HG03460 (cell line): Measurements from ENCODE around the gene OPRD1.
"Not testable (repeated sequence)": the region's sequence is repeated elsewhere in the genome, so short reads cannot be mapped to it uniquely, and the experiment has no call there.

Experiments used
- ATAC-seq: cut with Tn5 transposase; IDR thresholded peaks from one replicate; pipeline ENCODE4 v1.9.1; 2021; ENCODE audit not compliant: unreplicated experiment

Gene OPRD1

DNA sequence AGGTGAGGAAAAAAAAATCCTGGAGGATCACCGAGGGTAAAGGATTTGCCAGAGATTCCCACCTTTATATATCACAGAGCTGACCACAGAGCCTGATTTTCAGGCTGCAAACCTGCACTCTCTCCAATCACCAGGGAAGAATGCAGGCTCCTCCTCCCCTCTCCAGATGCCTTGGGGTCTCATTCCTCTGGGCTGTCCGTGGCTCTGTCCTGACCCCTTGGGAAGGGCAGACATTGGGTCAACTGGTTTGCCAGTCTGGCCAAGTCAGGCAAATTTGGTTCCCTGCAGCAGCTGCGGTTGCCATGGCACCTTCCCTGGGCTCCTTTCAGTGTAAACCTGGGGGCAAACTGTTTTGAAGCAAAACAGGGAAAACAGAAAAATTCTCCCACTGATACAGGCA, 11.6 kb upstream of the OPRD1 start:
- ATAC-seq: no peak

DNA sequence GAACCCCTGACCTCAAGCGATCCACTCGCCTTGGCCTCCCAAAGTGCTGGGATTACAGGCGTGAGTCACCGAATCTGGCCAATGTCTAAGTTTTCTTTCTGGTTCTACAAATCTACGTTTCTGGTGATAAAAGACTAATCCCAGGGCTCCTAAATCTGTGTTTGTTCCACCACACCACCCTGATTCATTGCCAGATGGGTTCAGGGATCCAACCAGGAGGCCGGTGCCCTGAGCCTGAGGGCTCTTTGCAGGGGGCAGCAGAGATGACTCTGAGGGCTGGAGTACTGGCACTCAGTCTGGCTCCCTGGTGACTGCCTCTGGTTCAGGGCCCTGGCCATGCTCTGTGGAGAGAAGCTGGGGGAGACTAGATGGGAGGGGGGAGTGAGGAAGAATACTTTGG, 10.5 kb upstream of the OPRD1 start:
- no peak for ATAC-seq

DNA sequence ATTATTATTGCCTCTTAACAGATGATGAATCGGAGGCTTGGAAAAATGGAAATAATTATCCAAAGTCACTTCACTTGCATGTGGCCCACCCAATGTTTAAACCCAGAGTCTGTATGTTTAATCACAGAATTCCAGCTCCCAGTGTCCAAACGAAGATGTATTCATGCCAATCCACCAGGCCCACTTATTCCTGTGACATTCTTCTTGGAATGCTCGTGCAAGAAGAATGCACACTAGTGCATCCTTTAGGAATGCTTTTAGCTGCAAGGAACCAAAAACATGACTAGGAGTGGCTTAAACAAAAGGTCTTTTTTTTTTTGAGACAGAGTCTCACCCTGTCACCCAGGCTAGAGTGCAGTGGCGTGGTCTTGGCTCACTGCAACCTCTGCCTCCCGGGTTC, 8.9 kb upstream of the OPRD1 start:
- no peak for ATAC-seq

DNA sequence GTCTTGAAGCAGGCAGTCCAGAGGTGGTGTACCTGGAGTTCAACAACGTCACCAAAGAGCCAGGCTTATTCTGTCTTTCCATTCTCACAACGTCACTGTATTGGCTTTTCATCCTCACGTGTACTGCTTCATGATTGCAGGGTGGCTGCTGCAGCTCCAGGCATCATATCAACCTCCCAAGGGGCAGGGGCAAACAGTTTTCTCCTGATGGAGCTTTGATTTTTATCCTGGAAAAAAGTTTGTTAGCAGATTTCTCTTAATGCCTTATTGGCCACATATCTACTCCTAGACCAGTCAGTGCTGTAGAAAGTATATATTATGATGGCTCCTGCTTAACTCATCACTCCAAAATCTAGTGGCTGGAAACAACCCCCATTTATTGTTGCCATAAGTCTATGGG, 8.3 kb upstream of the OPRD1 start:
- ATAC-seq: no peak

DNA sequence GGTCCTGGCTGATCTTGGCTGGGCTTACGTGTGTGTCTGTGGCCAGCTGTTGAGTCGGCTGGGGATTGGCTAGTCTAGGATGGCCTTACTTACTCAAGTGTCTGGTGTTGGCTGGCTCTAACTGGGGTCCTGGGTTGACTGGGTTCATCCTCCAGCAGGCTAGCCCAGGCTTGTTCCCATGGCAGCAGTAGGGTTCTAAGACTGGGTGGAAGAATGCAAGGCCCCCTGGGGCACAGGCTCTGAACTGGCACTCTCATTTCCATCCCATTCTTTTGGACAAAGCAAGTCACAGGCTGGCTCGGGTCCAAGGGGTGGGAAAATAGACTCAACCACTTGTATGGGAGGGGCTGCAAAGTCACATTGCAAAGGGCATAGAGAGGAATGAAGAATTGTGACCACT, 7.9 kb upstream of the OPRD1 start:
- ATAC-seq: no peak

DNA sequence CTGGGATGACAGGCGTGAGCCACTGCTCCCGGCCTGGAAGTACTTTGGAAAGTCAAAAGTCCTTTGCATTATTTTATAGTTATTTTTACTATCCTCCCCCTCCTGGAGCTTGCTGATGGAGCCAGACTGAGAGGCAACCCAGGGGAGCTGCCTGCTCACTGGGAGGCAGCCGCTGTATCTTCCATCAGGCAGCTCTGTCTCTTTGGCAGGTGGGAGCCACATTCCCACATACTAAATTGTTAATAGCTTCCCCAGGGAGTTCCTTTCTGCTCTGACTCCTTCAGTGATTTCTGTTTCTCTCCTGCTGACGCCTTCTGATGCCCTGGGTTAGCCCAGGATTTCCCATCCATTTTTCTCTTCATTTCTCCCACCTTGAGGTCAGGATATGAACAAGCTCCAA, 4.9 kb upstream of the OPRD1 start:
- no peak for ATAC-seq

DNA sequence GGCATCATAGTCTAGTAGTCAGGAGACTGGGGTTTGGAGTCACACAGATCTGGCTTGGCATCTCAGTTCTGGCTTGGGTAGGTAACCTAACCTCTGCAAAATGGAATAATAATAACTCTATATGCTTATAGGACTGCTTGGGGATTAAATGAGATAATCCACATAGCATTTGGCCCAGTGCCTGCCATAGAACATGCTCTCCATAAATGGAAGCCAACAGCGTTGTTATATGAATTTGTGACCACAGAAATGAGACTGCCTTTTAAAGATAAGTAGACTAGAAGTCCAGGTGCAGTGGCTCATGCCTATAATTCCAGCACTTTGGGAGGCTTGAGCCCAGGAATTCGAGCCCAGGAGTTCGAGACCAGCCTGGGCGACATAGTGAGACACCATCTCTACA, 4.0 kb upstream of the OPRD1 start:
- ATAC-seq: no peak

DNA sequence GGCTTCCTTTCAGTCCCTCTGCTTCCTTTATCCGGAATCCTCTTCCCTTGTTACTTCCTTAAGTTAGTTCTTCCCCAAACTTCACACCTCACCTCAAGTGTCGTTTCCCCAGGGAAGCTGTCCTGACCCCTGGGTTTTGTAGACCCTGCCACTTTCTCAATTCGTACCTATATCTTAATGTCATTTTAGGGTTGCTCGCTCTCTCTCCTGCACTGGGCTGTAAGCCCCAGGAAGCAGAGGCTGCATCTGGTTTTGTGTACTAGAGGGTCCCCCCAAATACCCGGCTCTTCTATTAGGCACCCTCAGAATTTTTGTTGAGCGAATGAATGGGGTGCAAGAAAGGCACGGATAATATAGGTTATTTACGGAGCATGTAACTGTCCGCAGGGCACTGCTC, 603 bp upstream of the OPRD1 start:
- ATAC-seq: no peak

DNA sequence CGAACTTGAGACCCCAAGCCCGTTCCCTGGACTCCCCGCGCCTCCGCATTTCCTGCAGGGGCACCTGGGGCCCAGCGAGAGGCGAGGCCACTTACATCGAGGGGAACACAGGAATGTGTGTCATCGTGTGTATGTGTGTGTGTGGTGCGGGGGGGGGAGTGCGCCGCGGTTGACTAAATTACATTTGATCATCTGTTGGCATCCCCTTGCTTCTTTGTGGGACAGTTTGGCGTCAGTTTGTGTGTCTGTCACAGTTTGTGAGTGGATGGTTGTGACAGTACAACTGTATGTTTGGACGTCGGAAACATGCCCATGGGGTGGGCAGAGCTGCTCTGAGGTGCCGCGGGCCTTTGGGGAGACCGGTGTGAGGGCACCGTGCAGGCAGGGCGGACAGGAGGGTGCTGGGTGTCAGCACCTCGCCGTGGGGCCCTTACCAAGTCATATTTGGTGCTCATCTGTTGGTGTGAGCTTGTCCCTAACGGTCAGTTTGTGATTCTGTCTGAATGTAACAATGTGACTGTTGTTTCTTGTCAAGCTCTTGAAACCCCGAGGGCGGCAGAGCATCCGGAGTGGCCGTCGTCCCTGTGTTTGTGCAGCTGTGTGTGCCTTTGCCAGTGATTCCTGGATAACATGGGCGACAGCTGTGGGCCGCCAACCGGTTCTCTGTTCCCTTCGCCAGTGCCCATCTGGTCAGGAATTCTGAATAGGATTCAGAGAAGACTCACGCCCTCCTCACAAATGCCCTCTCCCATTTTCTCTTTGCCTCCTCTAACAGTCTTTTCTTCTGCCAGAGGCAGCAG, 899 bp downstream of the OPRD1 start:
- no peak for ATAC-seq

DNA sequence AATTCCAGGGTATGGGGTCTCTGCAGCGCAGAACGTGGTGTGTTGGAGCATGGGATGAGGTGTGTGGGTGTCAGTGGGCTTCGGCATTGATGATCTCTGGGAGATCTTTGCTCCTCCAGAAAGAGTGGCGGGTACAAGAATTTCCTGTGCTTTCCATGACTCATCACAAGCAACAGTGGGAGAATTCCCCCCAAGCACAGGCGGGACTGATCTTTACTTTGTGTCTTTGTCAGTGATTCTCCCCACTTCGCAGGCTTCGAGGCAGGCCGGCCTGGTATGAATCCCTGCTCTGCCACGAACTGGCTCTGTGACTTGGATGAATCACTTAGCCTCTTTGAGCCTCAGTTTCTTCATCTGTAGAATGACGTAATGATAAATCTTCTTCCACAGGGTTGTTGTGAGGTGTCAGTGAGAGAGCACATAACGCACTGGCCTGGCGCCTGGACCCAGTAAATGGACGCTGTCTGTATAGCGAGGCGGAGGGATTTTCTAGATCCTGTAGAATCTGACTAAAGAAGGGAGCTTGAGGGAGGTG, 2.0 kb downstream of the OPRD1 start:
- no peak for ATAC-seq

DNA sequence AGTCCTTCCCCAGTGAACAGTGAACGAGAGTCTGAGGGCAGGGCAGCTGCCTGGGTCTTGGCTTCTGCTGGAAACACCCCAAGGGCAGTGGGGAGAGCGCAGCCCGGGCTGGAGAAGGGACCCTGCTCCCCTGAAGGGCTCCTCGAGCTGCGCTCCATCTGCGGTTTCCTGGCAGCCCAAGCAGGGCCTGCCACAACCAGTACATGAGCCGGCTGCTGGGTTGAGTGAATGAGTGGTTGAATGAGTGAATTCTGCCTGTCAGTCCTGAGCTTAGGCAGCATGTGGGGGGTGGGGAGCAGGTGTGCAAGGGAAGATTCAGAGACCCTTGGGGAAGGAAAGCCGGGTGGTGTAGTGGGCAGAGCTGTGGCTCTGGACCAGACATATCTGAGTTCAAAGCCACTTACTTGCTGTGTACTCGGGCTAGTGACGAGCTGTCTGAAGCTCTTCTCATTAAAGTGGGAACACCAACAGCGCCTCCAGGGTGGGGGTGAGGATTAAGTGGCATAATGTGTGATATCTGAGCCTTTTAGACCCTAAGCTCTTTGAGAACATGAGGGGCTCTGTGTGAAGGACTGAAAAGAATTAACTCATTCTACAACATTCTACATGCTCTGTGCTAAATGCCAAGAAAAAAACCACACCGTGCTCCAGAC, 3.7 kb downstream of the OPRD1 start:
- ATAC-seq: no peak

DNA sequence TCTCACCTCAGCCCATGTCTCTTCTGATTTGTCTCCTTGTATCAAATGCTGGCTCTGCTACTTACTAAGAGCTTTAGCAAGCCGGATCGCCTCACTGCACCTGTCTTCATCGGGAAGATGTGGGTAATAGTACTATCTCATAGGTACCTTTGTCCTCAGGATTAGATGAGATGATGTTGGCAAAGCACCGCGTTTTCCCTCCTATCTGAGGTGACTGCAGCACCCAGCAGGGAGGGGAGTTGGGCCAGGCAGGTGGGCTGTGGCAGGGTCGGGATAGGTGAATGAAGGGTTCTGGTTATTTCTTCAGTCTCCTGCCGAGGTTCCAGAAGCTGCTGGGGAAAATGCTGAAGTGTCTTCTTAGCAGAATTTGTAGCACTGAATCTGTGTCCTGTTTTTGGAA, 5.2 kb downstream of the OPRD1 start:
- ATAC-seq: no peak

DNA sequence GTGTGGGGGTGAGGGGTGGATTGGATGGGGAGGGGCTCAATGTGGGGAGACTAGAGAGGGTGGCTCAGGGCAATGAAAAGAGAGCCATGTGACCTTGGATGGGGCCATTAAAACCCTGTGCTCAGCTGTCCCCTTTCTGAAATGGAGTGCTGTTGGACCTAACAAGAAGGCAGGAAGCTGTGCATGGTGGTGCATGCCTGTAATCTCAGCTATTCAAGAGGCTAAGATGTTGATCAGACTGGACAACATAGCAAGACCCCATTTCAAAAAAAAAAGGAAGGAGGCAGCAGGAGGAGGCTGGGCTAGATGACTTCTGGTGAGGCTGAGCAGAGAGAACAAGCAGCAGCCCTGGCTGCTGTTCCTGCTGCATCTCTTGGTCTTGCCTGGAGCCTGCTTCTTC, 7.0 kb downstream of the OPRD1 start:
- ATAC-seq: no peak

DNA sequence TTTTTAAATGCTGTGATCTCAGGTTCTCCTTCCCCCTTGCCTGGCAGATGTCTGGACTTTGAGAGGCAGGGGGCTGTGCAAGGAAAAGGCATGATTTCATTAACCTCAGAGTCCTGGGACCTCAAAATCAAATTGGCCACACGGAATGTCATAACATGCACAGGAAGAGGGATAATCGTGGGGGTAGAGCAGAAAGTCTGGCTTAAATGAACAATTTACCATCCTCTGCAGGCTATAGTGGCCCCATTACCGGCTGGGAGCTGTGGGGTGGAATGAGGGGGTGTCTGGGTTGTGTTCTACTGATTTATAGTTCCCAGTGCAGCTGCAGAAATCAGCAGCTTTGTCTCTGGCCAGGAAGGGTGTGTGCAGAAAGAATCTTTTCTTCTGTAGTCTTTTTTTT, 10.8 kb downstream of the OPRD1 start:
- no peak for ATAC-seq

DNA sequence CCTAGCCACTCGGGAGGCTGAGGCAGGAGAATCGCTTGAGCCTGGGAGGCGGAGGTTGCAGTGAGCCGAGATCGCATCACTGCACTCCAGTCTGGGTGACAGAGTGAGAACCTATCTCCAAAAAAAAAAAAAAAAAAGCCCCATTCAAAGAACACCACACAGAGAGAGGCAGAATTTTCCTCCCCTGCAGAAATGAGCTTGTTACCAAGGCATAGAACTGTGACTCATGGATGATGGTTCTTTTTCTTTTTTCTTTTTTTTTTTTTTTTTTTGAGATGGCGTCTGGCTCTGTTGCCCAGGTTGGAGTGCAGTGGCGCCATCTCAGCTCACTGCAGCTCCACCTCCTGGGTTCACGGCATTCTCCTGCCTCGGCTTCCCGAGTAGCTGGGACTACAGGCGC, 12.1 kb downstream of the OPRD1 start:
- ATAC-seq: not testable (repeated sequence)

DNA sequence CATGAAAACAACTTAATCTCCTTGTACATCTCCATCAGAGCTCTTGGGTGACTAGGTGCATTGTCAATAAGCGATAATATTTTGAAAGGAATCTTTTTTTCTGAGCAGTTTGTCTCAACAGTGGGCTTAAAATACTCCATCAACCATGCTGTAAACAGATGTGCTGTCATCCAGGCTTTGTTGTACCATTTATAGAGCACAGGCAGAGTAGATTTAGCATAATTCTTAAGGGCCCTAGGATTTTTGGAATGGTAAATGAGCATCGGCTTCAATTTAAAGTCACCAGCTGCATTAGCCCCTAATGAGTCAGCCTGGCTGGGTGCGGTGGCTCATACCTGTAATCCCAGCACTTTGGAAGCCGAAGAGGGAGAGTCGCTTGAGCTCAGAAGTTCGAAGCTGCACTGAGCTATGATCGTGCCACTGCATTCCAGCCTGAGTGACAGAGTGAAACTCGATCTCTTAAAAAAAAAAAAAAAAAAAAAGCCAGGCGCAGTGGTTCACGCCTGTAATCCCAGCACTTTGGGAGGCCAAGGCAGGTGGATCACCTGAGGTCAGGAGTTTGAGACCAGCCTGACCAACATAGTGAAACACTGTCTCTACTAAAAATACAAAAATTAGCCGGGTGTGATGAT, 16.4 kb downstream of the OPRD1 start:
- not testable (repeated sequence) for ATAC-seq

DNA sequence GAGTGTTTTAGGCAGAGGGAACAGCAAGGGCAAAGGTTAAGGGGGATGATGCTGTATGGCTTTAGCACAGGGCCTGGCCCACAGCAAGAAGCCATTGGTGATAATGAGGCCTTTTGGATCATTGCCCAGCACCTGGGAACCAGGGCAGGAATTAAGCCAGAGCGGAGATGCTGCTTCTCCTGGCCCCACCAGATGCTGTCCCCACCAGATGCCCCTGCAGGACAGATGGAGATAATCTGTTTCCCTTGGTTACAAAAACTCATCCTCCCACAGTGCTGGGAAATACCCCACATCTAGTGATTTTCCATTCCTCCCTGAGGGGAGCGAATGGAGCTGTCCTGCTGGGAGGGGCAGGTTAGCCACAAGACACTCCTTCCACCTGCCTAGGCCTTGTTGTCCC, 18.8 kb downstream of the OPRD1 start:
- ATAC-seq: no peak

DNA sequence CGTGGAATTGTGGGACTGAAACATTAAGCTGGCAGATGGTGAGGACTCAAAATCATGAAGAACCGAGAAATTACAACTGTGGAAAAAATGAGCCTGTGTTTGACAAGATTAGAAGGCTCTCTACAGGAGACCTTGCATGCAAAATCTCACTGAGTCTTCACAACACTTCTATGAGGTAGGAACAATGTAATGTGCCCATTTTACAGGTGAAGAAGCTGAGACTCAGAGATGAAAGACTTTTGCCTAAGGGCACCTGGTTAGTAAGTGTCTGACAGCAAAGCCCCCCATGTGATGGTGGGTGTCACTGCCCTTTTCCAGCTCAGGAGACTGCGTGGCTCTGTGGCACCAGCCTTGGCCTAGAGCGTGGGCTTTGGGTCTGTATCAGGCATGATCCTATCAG, 21.0 kb downstream of the OPRD1 start:
- ATAC-seq: no peak

DNA sequence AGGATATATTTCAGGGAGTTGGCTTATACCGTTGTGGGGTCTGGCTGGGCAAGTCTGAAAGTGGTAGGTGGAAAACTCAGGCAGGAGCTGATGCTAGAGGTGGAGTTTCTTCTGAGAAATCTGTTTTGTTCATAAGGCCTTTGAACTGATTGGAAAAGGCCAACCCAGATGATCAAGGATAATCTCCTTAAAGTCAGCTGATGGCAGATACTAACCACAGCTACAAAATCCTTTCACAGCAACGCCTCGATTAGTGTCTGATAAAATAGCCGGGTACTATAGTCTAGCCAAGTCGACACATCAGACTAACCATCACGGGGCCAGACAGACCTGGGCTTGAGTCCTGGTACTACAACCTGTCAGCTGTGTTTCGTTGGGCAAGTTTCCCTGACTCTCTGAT, 21.4 kb downstream of the OPRD1 start:
- no peak for ATAC-seq

DNA sequence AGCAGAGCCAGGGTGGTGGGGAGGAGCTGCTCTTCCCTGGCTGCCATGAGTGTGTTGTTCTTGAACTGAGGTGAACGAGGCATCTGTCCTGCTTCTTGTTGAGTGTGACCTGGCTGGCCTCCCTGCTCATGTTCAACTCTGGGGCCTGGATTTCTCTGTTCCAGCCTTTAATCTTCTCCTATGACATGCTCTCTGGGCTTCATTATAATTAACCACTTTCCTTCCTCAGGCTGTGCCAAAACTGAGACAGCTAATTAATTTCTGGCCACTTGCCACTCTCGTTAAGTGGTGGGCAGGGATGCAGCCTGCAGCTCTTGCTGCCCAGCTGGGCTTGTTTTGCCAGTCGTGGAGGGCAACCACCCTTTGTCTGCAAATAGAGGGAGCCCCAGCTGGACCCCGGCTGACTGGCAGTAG, 23.3 kb downstream of the OPRD1 start:
- no peak for ATAC-seq

DNA sequence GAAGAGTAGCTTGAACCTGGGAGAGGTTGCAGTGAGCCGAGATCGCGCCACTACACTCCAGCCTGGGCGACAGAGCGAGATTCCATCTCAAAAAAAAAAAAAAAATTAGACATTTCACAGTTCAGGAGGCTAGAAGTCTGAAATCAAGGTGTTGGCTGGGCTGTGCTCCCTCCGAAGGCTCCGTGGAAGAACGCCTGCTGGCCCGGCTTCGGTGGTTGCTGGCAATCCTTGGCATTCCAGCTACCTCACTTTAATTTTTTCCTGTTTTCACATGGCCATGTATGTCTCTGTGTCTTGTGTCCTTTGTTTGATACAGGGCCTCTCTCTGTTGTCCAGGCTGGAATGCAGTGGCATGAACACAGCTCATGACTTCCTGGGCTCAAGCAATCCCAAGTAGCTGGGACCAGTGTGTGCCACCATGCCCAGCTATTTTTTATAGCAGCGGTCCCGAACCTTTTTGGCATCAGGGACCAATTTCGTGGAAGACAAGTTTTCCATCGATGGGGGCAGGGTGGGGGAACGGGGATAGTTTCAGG, 24.5 kb downstream of the OPRD1 start:
- ATAC-seq: no peak
